Hippocampal formation (tissue), 2 donors: Measurements from ENCODE around the gene NETO2.
"Not testable (repeated sequence)": the region's sequence is repeated elsewhere in the genome, so short reads cannot be mapped to it uniquely, and the experiment has no call there.

Experiments
- DNase-seq, 2 donors: peaks; one replicate each; lab custom pipeline; 2025; lab: John Stamatoyannopoulos, UW

Gene NETO2

GRCh38 chr16:47065766-47066688 is 77.7 kb downstream of the NETO2 start:
- no peak for DNase-seq

GRCh38 chr16:47064775-47065174 is 79.0 kb downstream of the NETO2 start:
- no peak for DNase-seq

GRCh38 chr16:47063011-47063724 is 80.6 kb downstream of the NETO2 start:
- no peak for DNase-seq

GRCh38 chr16:47061204-47061603 is 82.5 kb downstream of the NETO2 start:
- no peak for DNase-seq

- DNase-seq: no peak
These were observed 83.1 kb downstream of the NETO2 start for GRCh38 chr16:47060596-47060995.

- DNase-seq: no peak
These were observed 83.8 kb downstream of the NETO2 start for GRCh38 chr16:47059991-47060390.

- DNase-seq: not testable (repeated sequence)
These were observed 84.6 kb downstream of the NETO2 start for GRCh38 chr16:47059130-47059529.

GRCh38 chr16:47058295-47059086 is 85.3 kb downstream of the NETO2 start:
- DNase-seq: no peak

GRCh38 chr16:47057630-47057993 is 86.1 kb downstream of the NETO2 start:
- DNase-seq: no peak

GRCh38 chr16:47056688-47057629 is 86.8 kb downstream of the NETO2 start:
- no peak for DNase-seq

GRCh38 chr16:47056061-47056460 is 87.7 kb downstream of the NETO2 start:
- not testable (repeated sequence) for DNase-seq

GRCh38 chr16:47055136-47055885 is 88.4 kb downstream of the NETO2 start:
- DNase-seq: no peak

GRCh38 chr16:47054306-47054705 is 89.4 kb downstream of the NETO2 start:
- DNase-seq: no peak

GRCh38 chr16:47053895-47054294 is 89.8 kb downstream of the NETO2 start:
- no peak for DNase-seq

GRCh38 chr16:47052666-47053640 is 90.8 kb downstream of the NETO2 start:
- no peak for DNase-seq

GRCh38 chr16:47051031-47051430 is 92.7 kb downstream of the NETO2 start:
- DNase-seq: no peak

- DNase-seq: no peak
These were observed 93.7 kb downstream of the NETO2 start for GRCh38 chr16:47049901-47050583.

GRCh38 chr16:47047524-47048203 is 96.1 kb downstream of the NETO2 start:
- DNase-seq: no peak
